Coronary artery (tissue), 2 donors: ENCODE measurements around the gene CACNG8.

Experiments used
- DNase-seq: peaks from one replicate; pipeline ENCODE4 v3.0.0-alpha.2; 2017; ENCODE audit warnings: low spot score
- H3K27ac ChIP-seq, 2 donors: fragments of 200-600 bp; sonication (generic); one replicate each; pipeline ENCODE4 v1.5.1; 2016 to 2019
- H3K4me3 ChIP-seq: fragments of 200-600 bp; sonication (generic); 2 replicates; pipeline ENCODE4 v1.5.1; 2016; ENCODE audit warnings: mild to moderate bottlenecking, moderate library complexity
- CTCF ChIP-seq: fragments of 200-600 bp; sonication (generic); IDR thresholded peaks from one replicate; pipeline ENCODE4 v1.5.1; 2019; ENCODE audit warnings: antibody characterized with exemption

The CACNG8 gene

GRCh38 chr19:53961523-53962356, 997 bp upstream of the CACNG8 start:
- Histone ChIP-seq H3K27ac (no peak overlapping the region), H3K4me3 (no peak overlapping the region)
- no peak for DNase-seq
- no peak for TF ChIP-seq CTCF

- no peak for TF ChIP-seq CTCF
- peak overlapping the region; percentile 31 for H3K4me3 ChIP-seq
- no peak overlapping the region for H3K27ac ChIP-seq
- no peak for DNase-seq
Observed at GRCh38 chr19:53965091-53965490, 2.4 kb downstream of the CACNG8 start.

- H3K27ac ChIP-seq: no peak overlapping the region
- no peak for DNase-seq
- no peak for TF ChIP-seq CTCF
- no peak overlapping the region for H3K4me3 ChIP-seq
Observed at GRCh38 chr19:53966931-53967330, 4.2 kb downstream of the CACNG8 start.

DNA sequence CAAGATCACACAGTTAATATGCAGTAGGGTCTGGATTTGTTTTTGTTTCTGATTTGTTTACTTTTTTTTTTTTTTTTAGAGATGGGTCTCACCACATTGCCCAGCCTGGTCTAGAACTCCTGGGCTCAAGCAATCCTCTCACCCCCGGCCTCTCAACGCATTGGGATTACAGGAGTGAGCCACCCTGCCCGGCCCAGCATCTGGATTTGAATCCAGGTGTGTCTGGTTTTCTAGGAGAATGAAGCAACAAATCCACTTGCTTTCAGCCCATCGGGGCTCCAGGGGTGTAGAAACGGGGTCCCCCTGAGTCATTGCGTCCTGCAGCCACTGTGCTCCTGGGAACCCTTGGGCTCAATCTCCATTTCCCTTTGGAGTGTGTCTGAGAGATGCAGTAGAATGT, 6.6 kb downstream of the CACNG8 start:
- TF ChIP-seq CTCF: no peak
- no peak for DNase-seq
- Histone ChIP-seq H3K27ac (no peak overlapping the region), H3K4me3 (no peak overlapping the region)

- TF ChIP-seq CTCF: no peak
- Histone ChIP-seq H3K27ac (no peak overlapping the region), H3K4me3 (no peak overlapping the region)
- DNase-seq: no peak
Observed at GRCh38 chr19:53971673-53972072, 8.9 kb downstream of the CACNG8 start.

- no peak for TF ChIP-seq CTCF
- Histone ChIP-seq H3K27ac (no peak overlapping the region), H3K4me3 (peak overlapping the region; percentile 60)
- no peak for DNase-seq
Observed at GRCh38 chr19:53977429-53977990, 14.8 kb downstream of the CACNG8 start.
